Right renal cortex interstitium (tissue), 3 donors: Measurements from ENCODE around the gene GALNT18. TPM values are rescaled to one million over a fixed set of nuclear protein-coding genes. Genes with fewer than 3 reads are reported as not detected.

Experiments
- DNase-seq, 3 donors: peaks; one replicate each; pipeline ENCODE4 v3.0.0-alpha.2; 2013; ENCODE audit warnings: low read depth in 3 of 3, low spot score in 2 of 3
- polyA plus RNA-seq, 3 donors: library from polyadenylated mRNA; unstranded; fragments of 120-200 nt; gene quantifications; one replicate each; pipeline ENCODE4 v1.2.1, GENCODE V29; 2013; ENCODE audit not compliant: insufficient read length in 3 of 3

The GALNT18 gene
- polyA plus RNA-seq, 3 donors: 25.5 to 28.8 (median 25.7) TPM

DNA sequence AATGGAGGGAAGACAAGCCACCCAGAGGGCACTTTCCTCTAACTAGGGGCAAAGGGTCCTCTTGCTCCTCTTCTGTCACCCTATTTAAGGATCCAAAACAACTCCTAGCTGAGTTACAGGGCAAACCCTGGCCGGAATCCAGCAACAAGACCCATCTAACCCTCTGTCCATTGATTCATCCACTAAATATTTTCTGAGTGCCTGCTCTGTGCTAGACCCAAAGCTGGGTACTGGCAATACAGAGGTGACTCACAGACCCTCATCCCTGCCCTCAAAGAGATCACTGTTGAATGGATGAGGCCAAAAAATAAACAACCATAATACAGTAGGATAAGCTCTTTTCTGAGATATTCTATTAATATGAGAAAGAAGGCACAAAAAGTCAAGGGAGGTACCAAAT lies 4.3 kb upstream of the GALNT18 start:
- no peak for DNase-seq

GRCh38 chr11:11624926-11625325 lies 3.1 kb upstream of the GALNT18 start:
- DNase-seq: no peak

DNA sequence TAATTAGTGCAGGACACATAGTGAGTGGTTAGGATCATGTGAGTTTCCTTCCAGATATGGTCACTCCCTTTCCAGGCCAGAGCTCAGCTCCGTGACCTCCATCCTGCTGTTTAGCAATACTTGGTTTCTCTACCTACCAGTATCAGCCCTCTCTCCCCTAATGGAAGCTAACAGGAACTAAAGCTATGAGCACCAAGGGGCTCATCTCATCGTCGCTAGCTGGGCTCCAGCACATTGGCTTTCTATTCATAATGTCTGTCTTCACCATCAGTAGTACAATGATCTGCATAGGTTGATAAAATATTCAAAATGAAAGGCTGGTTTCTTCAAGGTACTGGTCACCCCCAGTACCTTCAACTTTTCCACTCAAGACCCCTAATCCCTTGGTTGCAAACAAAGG lies 2.4 kb upstream of the GALNT18 start:
- DNase-seq: no peak

- DNase-seq: no peak
Observed at GRCh38 chr11:11622772-11623171, 967 bp upstream of the GALNT18 start.

GRCh38 chr11:11622340-11622706 lies 518 bp upstream of the GALNT18 start:
- DNase-seq: no peak

GRCh38 chr11:11620921-11621572 lies 758 bp downstream of the GALNT18 start:
- DNase-seq: no peak

DNA sequence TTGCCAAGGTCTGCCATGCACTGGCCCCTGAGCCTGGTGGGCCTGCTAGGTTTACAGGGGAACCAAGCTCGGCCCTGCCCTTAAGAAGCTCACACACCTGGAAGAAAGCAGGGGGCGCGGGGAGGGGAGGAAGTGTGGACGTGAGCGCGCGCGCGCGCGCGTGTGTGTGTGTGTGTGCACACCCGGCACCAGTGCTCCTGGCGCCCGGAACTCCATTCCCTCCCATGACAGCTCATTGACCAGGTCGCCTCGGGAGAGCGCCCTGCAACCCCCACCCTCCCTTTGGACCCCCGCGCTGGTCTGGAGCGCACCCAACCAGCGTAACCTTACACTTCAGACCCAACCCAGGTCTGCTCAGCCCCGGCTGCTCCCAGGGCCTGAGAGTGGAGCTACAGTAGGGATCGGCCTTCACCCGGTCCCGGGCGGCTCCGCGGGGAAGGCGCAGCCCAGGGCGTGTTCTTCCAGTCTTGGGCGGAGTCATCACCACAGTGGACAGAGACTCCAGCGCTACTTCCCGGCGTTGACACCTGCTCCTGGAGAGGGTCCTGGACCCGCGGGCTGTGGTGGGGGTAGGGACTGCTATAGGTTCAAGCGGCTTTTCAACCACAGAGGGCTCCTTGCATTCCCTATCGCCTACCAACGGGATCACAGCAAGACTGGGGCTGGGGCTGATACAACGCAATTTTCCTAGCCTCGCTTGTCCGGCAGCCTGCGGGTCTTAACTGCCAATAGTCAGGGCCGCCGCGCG lies 1.5 kb downstream of the GALNT18 start:
- no peak for DNase-seq

DNA sequence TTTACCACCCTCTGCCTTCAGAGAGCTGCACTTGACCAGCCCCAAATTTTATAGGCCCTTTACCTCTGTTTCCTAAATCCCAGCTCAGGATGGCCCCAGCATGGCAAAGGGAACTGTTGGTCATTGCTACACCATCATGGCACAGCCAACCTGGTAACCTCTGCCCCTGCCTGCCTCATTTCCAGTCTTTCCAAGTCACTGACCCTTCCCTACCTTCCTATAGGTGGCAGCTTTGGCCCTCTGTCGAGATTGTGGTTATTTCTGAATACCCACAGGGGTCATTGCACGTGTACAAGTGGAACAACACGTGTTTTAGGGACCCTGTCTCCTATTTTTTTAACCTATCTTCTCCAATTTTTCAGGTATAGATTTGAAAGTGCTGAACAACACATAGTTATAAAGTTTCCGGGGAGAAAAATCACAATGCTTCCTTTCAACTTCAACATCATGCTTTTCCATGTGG lies 2.8 kb downstream of the GALNT18 start:
- no peak for DNase-seq

- no peak for DNase-seq
Observed at GRCh38 chr11:11615086-11615485, 6.7 kb downstream of the GALNT18 start.

- DNase-seq: no peak
Observed at GRCh38 chr11:11612439-11612838, 9.4 kb downstream of the GALNT18 start.

DNA sequence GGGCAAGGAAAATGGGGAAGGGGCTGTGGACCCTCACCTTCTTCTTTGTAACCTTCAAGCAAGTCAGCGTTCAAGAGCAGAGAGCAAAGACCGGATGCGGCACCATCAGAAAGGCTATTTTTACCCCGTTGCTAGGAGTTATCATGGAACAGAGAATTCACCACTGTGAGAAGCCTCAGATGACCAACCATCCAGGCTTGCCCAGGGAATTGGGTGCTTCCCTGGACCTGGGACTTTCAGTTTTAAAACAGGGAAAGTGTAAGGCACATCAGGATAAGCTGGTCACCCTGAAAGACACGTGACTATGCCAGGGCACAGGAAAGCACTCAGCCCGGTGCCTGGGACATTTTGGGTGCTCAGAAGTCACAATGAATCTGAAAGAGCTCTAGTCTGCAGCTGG lies 10.4 kb downstream of the GALNT18 start:
- no peak for DNase-seq

DNA sequence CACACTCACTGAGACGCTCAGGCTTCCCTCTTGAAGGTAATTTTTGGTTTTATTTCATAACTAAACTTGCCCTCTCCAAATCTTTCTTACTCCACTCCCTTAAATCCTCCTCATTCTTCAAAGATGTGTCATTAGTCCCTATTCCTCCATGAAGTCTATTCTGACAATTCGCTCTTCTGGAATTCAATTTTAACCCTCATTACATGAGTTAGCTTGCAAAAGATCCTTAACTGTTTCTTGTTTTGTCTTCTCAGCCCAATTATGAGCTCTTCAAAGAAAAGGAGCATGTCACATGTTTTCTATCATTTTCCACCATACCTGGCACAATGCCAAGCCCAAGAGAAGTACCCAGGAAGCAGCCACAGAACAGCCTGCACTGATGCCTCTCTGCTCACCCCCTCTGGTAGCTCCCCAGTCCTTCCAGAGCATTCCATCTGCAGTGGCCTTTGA lies 13.0 kb downstream of the GALNT18 start:
- DNase-seq: no peak

DNA sequence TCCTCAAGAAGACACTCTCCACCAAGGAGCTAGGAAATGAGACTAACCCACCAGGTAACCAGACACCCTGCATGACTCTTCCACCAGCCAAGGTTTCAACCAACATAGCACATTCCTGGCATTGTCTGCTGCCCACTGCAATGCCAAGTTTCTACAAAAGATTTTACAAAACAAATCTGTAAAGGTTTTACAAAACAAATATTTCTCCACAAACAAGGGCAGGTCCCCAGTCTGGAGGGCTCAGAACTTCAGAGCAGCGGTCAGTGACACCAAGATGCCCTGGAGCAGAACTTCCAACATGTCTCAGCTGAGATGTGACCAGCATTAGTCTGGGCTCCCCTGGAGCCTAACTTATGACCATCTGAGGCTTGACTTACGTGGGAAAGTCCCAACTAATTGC lies 14.0 kb downstream of the GALNT18 start:
- DNase-seq: no peak

- no peak for DNase-seq
Observed at GRCh38 chr11:11605821-11606450, 15.9 kb downstream of the GALNT18 start.

- no peak for DNase-seq
Observed at GRCh38 chr11:11605181-11605580, 16.6 kb downstream of the GALNT18 start.

DNA sequence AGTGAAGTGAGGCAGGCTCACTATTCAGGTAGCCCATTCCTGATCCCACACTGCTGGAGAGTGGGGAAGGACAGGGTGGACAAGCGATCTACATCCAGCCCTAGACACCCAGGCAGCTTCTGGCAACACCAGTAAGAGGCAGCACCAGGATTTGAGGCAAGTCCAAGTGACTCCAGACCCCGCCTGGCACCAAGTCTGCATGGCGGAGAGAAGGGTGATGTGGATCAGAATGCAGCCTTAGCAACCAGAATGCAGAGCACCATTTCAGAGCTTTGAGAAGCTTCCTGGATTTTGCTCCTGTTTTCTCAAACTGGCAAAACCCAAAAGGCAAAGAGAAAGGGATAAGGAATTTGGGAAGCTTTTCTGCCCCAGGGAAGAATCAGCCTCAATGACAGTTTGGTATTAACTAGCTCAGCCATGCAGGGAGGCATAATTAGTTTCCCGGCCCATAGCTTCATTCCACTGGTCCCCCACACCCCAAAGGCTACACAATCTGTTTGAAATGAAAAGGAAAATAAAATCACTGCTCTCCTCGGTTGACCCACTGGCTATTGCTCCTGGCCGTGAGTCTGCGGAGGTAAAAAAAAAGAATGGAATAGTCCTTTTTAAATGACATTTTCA lies 17.3 kb downstream of the GALNT18 start:
- DNase-seq: no peak

DNA sequence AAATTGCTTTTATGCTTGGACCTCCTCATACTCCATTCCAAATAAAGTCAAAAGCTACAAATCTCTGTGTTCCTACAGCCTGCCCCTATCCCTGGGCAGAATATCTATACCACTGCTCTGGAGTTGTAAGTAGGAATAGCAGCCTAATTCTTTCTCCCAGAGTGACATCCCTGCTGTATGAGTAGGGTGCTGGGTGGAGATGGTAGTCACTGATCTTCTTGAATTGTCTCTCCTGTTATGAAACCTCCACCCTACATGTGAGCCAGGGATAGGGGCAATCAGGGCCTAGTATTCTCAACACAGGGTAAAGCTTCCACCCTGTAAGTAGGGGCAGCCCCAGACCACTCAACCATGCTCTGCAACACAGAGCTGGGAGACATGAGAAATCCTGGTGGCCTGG lies 19.8 kb downstream of the GALNT18 start:
- no peak for DNase-seq

- DNase-seq: no peak
Observed at GRCh38 chr11:11600288-11600687, 21.5 kb downstream of the GALNT18 start.

DNA sequence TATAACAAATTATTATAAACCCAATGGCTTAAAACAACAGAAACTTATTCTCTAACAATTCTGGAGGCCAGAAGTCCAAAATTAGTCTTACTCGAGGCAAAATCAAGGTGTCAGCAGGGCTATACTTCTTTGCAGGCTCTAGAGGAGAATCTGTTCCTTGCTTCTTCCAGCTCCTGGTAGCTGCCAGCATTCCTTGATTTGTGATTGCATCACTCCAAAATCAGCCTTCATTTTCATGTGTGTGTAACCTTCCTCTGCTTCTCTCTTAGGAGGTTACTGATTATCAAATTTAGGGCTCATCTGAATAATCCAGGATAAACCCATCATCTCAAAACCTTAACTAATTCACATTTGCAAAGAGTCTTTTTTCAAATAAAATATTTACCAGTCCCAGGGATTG lies 23.6 kb downstream of the GALNT18 start:
- no peak for DNase-seq

- no peak for DNase-seq
Observed at GRCh38 chr11:11594162-11594561, 27.6 kb downstream of the GALNT18 start.

- no peak for DNase-seq
Observed at GRCh38 chr11:11592146-11592684, 29.6 kb downstream of the GALNT18 start.
